Ramos (cell line): ENCODE results near the gene POTEB2.
"Not testable (repeated sequence)": the region's sequence is repeated elsewhere in the genome, so short reads cannot be mapped to it uniquely, and the experiment has no call there.

Source experiments
- in situ Hi-C: fragments of 300-500 bp; cut with MboI; formaldehyde crosslinking; loops from one replicate; pipeline ENCODE4 v1.14.3; 2022; ENCODE audit warnings: low sequenced_read_pairs; ENCODE audit not compliant: unreplicated experiment

The POTEB2 gene

DNA sequence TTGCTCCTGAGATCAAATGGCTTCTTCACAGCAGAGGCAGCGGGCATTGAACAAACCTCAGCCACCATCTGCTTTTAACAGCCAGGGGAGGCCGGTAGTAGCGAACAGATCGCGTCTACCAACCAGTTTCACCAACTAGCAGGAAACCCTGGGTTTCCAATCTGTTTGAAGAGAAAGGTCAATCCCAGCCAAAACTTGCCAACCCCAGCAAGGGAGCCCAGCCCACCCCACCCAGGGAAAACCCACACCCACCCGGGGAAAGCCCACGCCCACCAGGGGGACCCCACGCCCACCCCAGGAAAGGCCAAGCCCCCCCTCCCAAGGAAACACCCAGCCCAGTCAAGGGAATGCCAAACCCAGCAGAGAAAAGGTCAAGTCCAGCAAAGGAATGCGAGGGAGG is at the start of gene POTEB2:
TSS of gene POTEB2 (minus strand) at position 101 of the 400 bp plus-strand sequence. CDS start at position 68, 33 bp downstream.
- in situ Hi-C loops, result not testable (repeated sequence)

DNA sequence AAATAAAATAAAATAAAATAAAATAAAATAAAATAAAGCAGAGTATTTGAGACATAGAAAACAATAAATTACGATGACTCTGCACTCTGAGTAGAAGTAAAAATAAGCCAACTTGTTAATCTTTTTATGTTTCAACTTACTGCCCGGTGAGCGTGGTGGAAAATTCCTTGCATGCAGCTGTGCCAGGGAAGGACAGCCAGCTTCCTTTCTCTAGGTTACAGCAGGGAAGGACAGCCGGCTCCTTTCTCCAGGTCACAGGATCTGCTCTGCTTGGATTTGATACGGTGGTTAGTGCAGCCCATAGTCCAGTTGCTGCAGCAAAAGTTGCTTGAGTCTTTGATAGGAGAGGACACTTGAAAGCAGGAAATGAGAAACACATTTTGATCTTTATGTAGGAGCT is 13.8 kb upstream of the POTEB2 start:
- in situ Hi-C loops, result not testable (repeated sequence)

DNA sequence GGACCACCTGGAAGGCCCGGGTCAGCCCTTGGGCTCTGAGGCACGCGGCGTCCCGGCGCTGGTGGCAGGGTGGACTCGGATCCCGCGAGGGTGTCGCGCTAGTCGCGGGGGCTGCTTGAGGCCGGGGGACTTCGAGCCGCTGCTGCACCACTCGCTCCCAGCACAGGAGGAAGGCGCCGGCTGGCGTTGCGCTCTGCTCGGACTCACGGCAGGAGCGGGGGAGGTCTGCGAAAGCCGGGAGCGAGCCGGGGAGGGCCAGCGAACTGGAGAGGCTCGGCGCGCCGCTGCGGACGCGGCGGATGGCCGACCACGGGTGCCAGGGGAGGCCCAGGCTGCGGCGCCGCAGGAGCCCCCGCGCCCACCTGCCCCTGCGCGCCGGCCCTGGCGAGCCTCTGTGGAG is 12.3 kb upstream of the POTEB2 start:
- in situ Hi-C loops, result not testable (repeated sequence)

DNA sequence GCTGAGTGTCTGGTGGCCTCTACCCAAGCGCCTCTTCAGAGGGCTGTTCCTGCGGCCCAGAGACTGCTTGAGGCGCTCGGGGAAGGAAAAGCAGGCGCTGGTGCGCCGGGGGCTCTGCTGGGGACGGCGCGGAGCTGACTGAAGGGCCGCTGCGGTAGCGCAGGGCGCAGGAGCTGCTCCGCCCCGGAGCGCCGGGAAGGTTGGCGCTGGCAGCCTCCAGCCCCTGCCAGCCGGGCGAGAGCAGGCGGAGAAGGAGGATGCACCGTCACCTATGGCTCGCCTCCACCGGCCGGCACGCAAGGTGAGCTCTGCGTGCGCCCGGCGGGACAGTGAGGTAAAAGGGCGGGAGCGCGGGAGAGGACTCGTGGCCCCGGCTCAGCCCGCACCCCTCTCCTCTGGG is 11.7 kb upstream of the POTEB2 start:
- in situ Hi-C loops, result not testable (repeated sequence)
